LHCN-M2 (cell line): ENCODE results near the gene TMEFF1. TPM values are rescaled to one million over a fixed set of nuclear protein-coding genes. Genes with fewer than 3 reads are reported as not detected.

ENCODE experiments used
- DNase-seq: peaks from one replicate; pipeline ENCODE4 v3.0.0-alpha.2; 2012; ENCODE audit warnings: low read depth
- total RNA-seq: library from RNA; depleted of rRNA; stranded (reverse); fragments of >200 nt; gene quantifications from 2 replicates; pipeline ENCODE4 v1.2.3, GENCODE V29; 2014; rRNA removed

Gene TMEFF1
- total RNA-seq, 1 experiment from 2014 or later = 2.4 TPM

DNA sequence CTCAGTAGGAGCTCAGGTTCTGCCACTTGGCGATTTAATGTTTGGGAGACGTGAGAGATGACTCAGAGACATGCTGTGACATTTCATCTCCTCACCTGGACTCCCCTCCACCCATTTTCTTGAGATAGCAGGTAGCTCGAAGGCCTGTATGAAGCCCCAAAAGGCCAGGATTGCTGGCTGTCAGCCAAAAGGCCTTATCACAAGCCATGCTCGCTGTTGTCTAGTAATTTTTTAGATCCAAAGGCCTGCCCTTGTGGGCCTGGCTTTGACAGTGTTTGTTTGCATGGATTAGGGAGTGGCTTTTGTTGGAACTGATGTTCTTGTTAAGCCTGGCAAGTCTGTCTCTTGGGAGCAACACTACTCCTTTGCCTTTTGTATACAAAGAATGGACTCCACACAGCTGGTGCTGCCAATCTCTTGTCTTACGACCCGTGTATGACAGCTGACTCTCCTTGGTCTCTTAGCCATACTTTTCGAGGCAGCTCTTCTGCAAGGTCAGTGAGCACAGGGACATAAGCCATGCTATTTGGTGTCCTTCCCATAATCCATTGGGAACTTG is 127.7 kb downstream of the TMEFF1 start:
- peak; percentile 97 for DNase-seq

DNA sequence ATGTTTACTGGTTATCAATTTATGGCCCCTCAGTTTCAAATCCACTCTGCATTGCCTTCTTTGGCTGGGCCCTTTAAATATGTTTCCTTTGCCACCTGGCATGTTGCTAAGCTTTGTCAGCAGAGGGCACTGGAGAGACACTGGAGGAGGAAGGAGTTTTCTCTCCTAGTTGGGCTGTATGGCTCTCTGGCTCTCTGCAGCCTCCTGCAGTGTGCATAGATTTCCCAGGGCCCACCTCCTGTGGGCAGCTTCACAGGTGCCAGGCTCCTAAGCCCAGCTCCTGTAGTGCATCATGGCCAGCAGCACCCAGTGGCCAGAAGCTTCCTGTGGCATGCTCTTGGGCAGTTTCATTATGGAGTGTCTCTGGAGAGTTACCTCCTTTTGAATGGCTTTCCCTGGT is 128.3 kb downstream of the TMEFF1 start:
- DNase-seq = peak; percentile 73

DNA sequence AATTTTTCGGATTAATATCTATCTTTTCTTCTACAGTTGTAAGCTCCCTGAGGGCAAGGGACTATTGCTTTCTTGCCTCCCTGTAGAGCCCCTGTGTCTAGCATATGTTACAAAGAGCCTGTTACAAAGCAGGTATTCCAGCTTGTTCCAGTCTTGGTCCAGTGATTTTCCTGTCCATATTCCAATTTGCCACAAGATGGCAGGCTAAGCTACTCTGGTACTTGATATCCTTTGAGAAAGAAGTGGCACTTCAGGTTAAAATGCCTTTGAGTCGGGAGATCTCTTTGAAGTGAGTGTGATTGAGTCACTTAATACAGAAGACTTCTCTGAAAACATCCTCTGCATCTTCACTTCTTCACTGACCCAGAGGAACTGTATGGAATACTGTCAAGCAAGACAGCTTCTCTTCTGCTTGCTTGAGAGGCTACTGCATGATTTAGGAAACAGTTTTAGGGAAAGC is 129.4 kb downstream of the TMEFF1 start:
- peak; percentile 65 for DNase-seq

DNA sequence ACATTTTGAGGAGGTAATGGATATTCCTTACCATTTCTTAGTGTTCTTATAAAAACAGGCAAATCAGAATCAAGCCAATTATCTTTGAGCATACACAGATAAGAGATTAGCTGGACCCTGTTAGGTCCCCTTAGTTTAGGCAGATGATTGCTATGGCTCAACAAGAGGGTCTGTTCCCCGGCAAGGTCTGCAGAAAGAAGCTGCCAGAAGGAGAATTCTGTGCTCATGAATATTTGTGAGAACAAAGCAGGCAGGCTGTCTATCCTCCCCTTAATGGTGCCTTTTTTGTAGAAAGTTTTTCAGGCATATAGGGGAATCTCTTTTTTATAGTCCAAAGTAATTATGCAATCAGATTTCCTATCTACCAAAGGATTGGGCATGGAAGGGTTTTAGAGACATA is 132.5 kb downstream of the TMEFF1 start:
- no peak for DNase-seq

DNA sequence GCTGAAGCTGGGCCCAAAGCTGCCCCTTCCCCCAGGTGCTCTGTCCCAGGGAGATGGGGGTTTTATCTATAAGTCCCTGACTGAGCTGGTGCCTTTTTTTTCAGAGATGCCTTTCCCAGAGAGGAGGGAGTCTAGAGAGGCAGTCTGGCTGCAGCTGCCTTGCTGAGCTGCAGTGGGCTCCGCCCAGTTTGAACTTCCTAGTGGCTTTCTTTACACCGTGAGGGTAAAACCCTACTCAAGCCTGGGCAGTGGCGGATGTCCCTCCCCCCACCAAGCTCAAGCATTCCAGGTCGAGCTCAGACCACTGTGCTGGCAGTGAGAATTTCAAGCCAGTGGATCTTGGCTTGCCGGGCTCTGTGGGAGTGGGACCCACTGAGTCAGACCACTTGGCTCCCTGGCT is 146.2 kb downstream of the TMEFF1 start:
- no peak for DNase-seq

DNA sequence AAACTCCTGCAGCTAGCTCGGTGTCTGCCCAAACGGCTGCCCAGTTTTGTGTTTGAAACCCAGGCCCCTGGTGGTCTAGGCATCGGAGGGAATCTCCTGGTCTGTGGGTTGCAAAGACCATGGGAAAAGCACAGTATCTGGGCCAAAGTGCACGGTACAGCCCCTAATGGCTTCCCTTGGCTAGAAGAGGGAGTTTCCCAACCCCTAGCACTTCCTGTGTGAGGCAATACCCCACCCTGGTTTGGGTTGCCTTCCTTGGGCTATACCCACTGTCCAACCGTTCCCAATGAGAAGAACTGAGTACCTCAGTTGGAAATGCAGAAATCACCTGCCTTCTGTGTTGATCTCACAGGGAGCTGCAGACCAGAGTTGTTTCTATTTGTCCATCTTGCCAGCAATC is 146.7 kb downstream of the TMEFF1 start:
- no peak for DNase-seq

DNA sequence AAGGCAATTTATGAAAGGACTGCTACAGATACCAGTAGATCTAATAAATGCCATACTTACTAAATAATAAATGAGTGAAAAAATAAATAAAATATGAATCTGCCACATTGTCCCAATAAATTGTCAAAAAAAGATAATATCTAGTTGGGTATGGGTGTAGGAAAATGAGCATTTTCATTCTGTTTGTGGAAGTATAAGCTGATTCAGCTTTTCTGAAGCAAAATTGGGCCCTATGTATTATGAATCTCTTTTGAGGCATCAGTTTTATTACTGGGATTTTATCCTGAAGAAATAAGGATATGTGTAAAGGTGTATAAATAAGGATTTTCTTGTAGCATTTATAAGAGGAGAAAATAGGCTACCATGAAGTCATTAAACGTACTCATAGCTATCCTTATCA is 151.0 kb downstream of the TMEFF1 start:
- DNase-seq = no peak

DNA sequence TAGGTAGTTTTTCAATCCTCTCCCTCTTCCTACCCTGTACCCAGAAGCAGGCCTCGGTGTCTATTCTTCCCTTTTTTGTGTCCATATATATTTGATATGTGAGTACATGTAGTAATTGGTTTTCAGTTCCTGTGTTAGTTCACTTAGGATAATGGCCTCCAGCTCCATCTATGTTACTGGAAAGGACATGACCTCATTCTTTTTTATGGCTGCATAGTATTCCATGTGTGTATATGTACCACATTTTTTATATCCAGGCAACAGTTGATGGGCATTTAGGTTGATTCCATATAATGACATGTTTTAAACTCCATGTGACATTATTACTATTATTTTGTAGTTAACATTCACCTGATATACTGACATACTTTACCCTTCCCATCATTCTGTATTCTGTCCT is 154.0 kb downstream of the TMEFF1 start:
- DNase-seq = no peak

Other genes with a start within 250 kb of the TMEFF1 start
- 47.5 and 48.7 TPM in 2 replicates for gene TEX10, start 120.2 kb upstream of the TMEFF1 start, total RNA-seq
- 84.2 and 91.1 TPM in 2 replicates for gene MSANTD3, start 46.0 kb upstream of the TMEFF1 start, total RNA-seq
- 2.2 and 5.2 TPM in 2 replicates for gene CAVIN4, start 104.9 kb downstream of the TMEFF1 start, total RNA-seq